Activated CD4-positive, alpha-beta T cell treated with anti-CD3 and anti-CD28 coated beads, Interleukin-2, amount 50 U/mL, for 24 hours (primary cell): ENCODE data around the gene SLC44A3.

ENCODE experiments used
- DNase-seq, 2 donors: peaks; one replicate each; pipeline ENCODE4 v3.0.0-alpha.2; 2020; ENCODE audit warnings: low read depth in 1 of 2, low spot score in 1 of 2

The SLC44A3 gene

GRCh38 chr1:94872771-94873495 is 52.8 kb downstream of the SLC44A3 start:
- no peak for DNase-seq

- no peak for DNase-seq
Measured at GRCh38 chr1:94873520-94874351, 53.6 kb downstream of the SLC44A3 start.

GRCh38 chr1:94874423-94874822 is 54.3 kb downstream of the SLC44A3 start:
- DNase-seq: no peak

DNA sequence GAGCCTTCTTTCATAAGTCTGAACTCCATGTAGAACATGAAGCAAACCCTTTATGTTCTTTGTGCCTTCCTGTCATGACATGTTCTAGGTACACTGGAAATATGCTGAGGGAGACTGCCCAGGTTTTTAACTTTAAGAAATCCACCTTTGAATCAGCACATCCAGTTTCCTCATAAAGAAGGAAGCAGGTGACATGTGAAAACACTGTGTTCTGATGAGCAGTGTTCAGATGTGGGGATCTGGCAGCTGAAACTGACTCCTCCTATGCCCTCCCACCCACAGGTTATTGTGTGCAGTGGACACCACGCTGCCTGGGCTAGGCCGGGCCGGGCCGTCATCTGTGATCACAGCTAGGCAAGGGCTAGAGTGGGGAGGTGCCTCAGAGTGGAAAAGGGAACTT is 55.6 kb downstream of the SLC44A3 start:
- no peak for DNase-seq

GRCh38 chr1:94876362-94876761 is 56.2 kb downstream of the SLC44A3 start:
- DNase-seq: no peak

DNA sequence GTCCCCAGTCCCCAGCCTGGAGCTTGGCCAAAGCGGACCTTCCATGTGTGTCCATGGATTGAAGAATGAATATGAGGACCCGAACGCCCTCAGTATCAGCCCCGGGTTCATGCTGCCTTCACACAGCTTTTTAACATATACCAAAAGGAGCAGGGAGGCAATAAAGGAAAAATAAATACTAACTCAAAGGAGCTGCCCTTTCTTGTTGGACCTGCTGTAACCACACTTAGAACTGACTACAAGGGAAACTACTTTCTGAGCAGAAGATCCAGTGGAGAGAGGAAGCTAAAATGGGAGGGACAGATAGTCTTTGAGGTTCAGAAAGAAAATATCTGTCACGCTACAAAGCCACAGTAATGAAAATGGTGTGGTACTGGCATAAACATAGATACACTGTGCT is 58.2 kb downstream of the SLC44A3 start:
- DNase-seq: no peak

DNA sequence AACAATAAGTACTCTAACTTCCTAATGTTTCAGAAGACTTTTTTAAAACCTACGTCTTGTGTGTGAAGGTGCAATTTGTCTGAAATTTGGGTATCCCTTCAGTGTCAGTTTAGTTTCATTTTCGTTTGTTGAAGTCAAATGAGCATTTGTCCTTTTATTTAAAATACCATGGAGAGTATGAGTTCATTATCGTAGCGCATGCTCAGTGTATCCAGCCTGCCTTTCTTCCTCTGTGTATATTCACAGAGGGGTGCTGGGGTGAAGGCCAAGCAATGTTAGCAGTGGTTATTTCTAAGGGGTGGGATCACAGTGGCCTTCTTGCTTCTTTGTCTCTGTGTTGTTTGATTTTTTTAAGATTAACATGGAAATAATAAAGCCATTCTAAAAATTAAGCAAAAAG is 63.5 kb downstream of the SLC44A3 start:
- DNase-seq: peak in 1 of 2 donors; percentile 11

DNA sequence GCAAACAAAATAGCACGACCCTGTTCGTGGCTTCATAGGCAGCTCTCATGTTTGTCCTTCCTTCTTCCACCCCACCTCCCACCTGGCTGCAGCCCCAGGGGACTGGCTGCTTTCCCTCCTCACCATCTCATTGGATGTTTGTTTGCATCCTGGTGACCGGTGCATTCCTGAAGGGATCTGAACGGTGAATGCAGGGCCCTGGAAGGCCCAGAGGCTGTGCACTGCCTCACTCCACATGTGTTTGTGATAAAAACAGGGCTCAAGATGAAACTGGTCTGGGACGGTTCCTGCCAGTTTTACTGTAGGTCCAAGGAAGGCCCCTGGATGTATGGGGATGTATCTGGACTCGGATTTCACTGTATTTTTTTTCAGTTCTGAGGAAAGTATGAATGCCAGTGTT is 63.9 kb downstream of the SLC44A3 start:
- no peak for DNase-seq

GRCh38 chr1:94884507-94884906 is 64.3 kb downstream of the SLC44A3 start:
- no peak for DNase-seq

- no peak for DNase-seq
Measured at GRCh38 chr1:94886361-94886760, 66.2 kb downstream of the SLC44A3 start.

GRCh38 chr1:94887106-94887505 is 66.9 kb downstream of the SLC44A3 start:
- no peak for DNase-seq

GRCh38 chr1:94887603-94888171 is 67.5 kb downstream of the SLC44A3 start:
- DNase-seq: no peak

- no peak for DNase-seq
Measured at GRCh38 chr1:94888201-94888600, 68.0 kb downstream of the SLC44A3 start.

DNA sequence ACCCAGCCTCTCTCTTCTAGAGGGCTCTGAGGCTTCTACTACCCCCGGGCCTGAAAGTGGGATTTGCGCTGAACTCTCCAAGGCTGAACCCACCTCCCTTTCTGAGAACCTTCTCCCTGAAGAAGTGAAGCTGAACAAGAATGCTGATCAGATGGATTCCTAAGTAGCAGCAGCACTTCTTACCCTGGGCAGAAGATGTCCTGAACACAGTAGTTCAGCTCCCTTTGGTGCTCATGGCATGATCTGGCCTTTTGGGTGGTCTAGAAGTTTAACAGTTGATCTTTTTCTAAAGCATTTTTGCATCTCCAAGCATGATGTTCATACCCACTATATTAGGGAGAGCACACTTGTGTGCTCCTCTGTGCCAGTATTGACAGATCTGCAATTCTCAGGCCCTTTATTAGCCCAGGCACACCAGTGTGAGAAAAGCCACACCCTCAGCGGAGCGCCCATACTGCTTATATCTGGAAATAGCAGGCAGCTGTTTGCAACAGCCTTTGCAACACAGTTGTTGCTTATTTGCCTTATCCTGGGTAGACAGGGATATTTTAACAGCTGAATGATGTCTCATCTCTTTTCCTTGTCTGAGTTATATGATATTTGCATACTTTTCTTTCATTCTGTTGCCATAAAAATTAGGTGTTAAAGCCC is 72.6 kb downstream of the SLC44A3 start:
- no peak for DNase-seq

DNA sequence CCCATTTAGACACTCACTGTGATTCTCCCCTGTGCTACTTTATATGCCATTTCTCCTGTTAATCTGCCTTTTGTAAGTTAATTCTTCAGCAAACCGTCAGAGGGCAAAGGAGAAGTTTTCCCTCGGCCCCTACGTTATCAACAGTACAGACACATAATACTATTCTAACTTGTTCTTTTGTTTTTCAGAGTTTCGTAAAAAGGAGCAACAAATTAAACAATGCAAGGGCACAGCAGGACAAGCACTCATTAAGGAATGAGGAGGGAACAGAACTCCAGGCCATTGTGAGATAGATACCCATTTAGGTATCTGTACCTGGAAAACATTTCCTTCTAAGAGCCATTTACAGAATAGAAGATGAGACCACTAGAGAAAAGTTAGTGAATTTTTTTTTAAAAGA is 74.5 kb downstream of the SLC44A3 start:
- no peak for DNase-seq

- DNase-seq: no peak
Measured at GRCh38 chr1:94895518-94895917, 75.4 kb downstream of the SLC44A3 start.

- DNase-seq: no peak
Measured at GRCh38 chr1:94898491-94899385, 78.6 kb downstream of the SLC44A3 start.

- no peak for DNase-seq
Measured at GRCh38 chr1:94899756-94900155, 79.6 kb downstream of the SLC44A3 start.

DNA sequence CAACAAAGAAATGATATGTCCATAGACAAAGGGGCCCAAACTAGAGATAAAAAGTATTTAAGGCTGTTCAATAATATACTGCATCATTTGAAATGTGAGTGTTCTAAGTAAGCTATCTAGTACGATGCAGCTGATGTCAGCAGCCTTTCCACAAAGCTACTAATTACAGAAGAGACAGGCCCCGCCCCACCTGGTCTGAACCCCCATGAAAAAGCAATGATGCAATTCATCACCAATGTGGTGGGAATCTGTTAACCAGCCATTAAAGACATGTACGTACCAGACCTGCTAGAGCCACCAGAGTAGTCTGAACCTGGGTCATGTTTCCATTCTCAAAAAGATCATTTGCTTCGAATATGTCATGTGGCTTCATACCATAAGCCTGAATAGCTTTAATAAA is 81.7 kb downstream of the SLC44A3 start:
- DNase-seq: no peak

DNA sequence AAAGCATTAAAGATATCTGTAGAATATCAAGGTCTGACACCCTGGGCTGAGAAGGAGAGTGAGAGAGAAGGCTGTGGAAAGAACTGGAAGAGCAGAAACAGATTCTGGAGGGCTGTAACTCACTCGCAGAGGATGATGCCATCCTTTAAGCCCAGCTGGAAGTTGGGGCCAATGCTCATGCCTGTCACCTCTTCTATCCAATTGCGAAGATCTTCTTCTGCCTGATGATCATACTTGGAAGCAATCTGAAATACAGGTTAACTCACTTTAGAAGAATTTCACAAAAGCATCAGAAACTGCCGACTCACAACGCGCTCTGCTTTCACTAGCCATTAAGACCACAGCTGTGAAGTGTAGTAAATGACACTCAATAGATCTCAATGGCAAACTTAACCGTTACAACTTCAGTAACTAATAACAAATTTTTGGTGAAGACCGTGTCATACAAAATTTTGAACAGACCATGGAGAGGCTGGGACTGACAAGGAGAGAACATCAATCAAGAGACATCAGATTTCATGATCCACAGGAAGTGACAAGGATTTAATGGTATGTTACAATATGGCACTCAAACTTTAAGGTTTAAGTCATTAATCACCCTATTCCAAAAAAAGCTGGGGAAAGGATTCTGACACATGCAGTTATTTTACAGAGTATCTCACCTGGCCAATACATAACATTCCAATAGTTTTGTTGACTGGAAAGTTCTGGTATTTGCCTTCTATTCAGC is 83.3 kb downstream of the SLC44A3 start:
- no peak for DNase-seq
